Naive thymus-derived CD4-positive, alpha-beta T cell (primary cell): ENCODE results near the gene KLK15. TPM values are rescaled to one million over a fixed set of nuclear protein-coding genes. Genes with fewer than 3 reads are reported as not detected.

ENCODE experiments used
- ATAC-seq: fragments of 150-1000 bp; cut with Tn5 transposase; 2 replicates; pipeline ENCODE4 v1.10.0; 2021; ENCODE audit warnings: mild to moderate bottlenecking, moderate library complexity
- CTCF ChIA-PET: fragments of 350-600 bp; sonication (Branson Sonifier 250); formaldehyde crosslinking; loops from one replicate; lab custom pipeline; 2021; ENCODE audit warnings: antibody characterized with exemption; lab: Charles Lee
- POLR2A ChIA-PET: fragments of 350-600 bp; sonication (Branson Sonifier 250); formaldehyde crosslinking; loops from one replicate; lab custom pipeline; 2021; ENCODE audit warnings: antibody characterized with exemption, inconsistent platforms; lab: Charles Lee
- DNase-seq, 9 donors: peaks; one replicate each; pipeline versions ENCODE4 v3.0.0 to v3.0.0-alpha.2; 2020 to 2022; ENCODE audit warnings: mixed read lengths in 1 of 9
- H3K27ac ChIP-seq: one replicate; pipeline ENCODE4 v1.7.0; 2013; ENCODE audit warnings: mild to moderate bottlenecking, low read depth, low read length, moderate library complexity
- H3K27me3 ChIP-seq, 2 donors: one replicate each; pipeline ENCODE4 v1.7.0; 2013; ENCODE audit warnings: low read length in 2 of 2, mild to moderate bottlenecking in 2 of 2, moderate library complexity in 2 of 2; ENCODE audit not compliant: control insufficient read depth in 2 of 2, insufficient read depth in 2 of 2
- H3K36me3 ChIP-seq, 3 experiments: 1 replicate in 2 of 3; 2 replicates in 1 of 3; pipeline ENCODE4 v1.7.0; 2013; ENCODE audit warnings: low read length in 3 of 3, mild to moderate bottlenecking in 3 of 3, moderate library complexity in 1 of 3; ENCODE audit not compliant: insufficient read depth in 3 of 3, control insufficient read depth in 2 of 3
- H3K4me1 ChIP-seq, 2 donors: one replicate each; pipeline ENCODE4 v1.7.0; 2013; ENCODE audit warnings: low read length in 2 of 2, mild to moderate bottlenecking in 2 of 2, moderate library complexity in 1 of 2; ENCODE audit not compliant: control insufficient read depth in 2 of 2, insufficient read depth in 2 of 2
- H3K4me3 ChIP-seq: 2 replicates; pipeline ENCODE4 v1.7.0; 2013; ENCODE audit warnings: mild to moderate bottlenecking, low read length
- H3K9me3 ChIP-seq, 3 experiments: 1 replicate in 2 of 3; 2 replicates in 1 of 3; pipeline ENCODE4 v1.7.0; 2013; ENCODE audit warnings: low read length in 3 of 3; ENCODE audit not compliant: control insufficient read depth in 2 of 3
- H3K27ac Mint-ChIP-seq, 9 donors: one replicate each; pipeline ENCODE4 v1.8.0; 2020 to 2022; ENCODE audit warnings: mixed read lengths in 9 of 9, mild to moderate bottlenecking in 8 of 9, moderate library complexity in 5 of 9, inconsistent platforms in 2 of 9
- H3K27me3 Mint-ChIP-seq, 5 donors: one replicate each; pipeline ENCODE4 v1.8.0; 2021 to 2022; ENCODE audit warnings: mixed read lengths in 5 of 5, mild to moderate bottlenecking in 1 of 5
- H3K36me3 Mint-ChIP-seq, 5 donors: one replicate each; pipeline ENCODE4 v1.8.0; 2020 to 2022; ENCODE audit warnings: mixed read lengths in 5 of 5, mild to moderate bottlenecking in 3 of 5, inconsistent platforms in 1 of 5
- H3K4me1 Mint-ChIP-seq, 7 donors: one replicate each; pipeline ENCODE4 v1.8.0; 2020 to 2022; ENCODE audit warnings: mixed read lengths in 7 of 7, mild to moderate bottlenecking in 3 of 7, inconsistent platforms in 1 of 7
- H3K4me3 Mint-ChIP-seq, 10 donors: one replicate each; pipeline ENCODE4 v1.8.0; 2020 to 2022; ENCODE audit warnings: mild to moderate bottlenecking in 10 of 10, mixed read lengths in 10 of 10, moderate library complexity in 6 of 10, inconsistent platforms in 2 of 10
- H3K9me3 Mint-ChIP-seq, 11 donors: one replicate each; pipeline ENCODE4 v1.8.0; 2020 to 2022; ENCODE audit warnings: mixed read lengths in 11 of 11, mild to moderate bottlenecking in 4 of 11, inconsistent platforms in 1 of 11, moderate library complexity in 1 of 11
- intact Hi-C, 2 donors: fragments of 100-400 bp; cut with micrococcal nuclease; formaldehyde crosslinking; loops; one replicate each; pipeline ENCODE4 v1.15.1; 2023
- polyA plus RNA-seq, 2 donors: library from polyadenylated mRNA; unstranded; fragments of 300-500 nt; fragmentation: Illumina TruSeq; gene quantifications; one replicate each; pipeline ENCODE4 v1.2.3, GENCODE V29; 2021
- total RNA-seq, 6 experiments: library from RNA in 5 of 6; stranded (reverse) in 5 of 6; gene quantifications; 1 replicate in 5 of 6; 2 replicates in 1 of 6; pipeline ENCODE4 v1.2.3 and lab custom pipeline; 2021 to 2026

The KLK15 gene
- total and polyA plus RNA-seq, 7 experiments from 2014 or later = not detected

GRCh38 chr19:50838239-50838638 is 4.9 kb upstream of the KLK15 start:
- Histone ChIP-seq H3K4me1 (peaks cover 4 to 8% of the 10 kb centered on the region in 2 donors), H3K9me3 (peaks cover 0 to 7% (median 0%) of the 10 kb centered on the region in 3 experiments), H3K4me3 (no peak overlapping the region), H3K27ac (no peak overlapping the region), H3K36me3 (no peaks in the 10 kb centered on the region), H3K27me3 (peaks cover 0 to 3% of the 10 kb centered on the region in 2 donors)
- ATAC-seq (no peak), DNase-seq (no peak)
- intact Hi-C loops = no loop called here
- Mint-ChIP-seq H3K27ac (no peak overlapping the region), H3K27me3 (peaks cover 29 to 45% (median 36%) of the 10 kb centered on the region in 5 donors), H3K4me3 (peak overlapping the region in 3 of 10 donors; percentile 10 to 38 (median 32)), H3K4me1 (peaks cover 5 to 25% (median 11%) of the 10 kb centered on the region in 7 donors), H3K36me3 (peaks cover 0 to 5% (median 0%) of the 10 kb centered on the region in 5 donors), H3K9me3 (peaks cover 1 to 30% (median 10%) of the 10 kb centered on the region in 11 donors)
- CTCF ChIA-PET = no interaction called here
- POLR2A ChIA-PET = no interaction called here

GRCh38 chr19:50837300-50837699 is 3.9 kb upstream of the KLK15 start:
- Mint-ChIP-seq H3K27me3 (peaks cover 29 to 54% (median 39%) of the 10 kb centered on the region in 5 donors), H3K9me3 (peaks cover 0 to 20% (median 5%) of the 10 kb centered on the region in 11 donors), H3K4me3 (peak overlapping the region in 9 of 10 donors; percentile 27 to 92 (median 78)), H3K4me1 (peaks cover 5 to 25% (median 11%) of the 10 kb centered on the region in 7 donors), H3K36me3 (no peaks in the 10 kb centered on the region), H3K27ac (no peak overlapping the region)
- DNase-seq (no peak), ATAC-seq (no peak)
- H3K36me3 ChIP-seq = no peaks in the 10 kb centered on the region
- H3K4me3 ChIP-seq = no peak overlapping the region
- peaks cover 0 to 3% of the 10 kb centered on the region in 2 donors for H3K27me3 ChIP-seq
- intact Hi-C loops = no loop called here
- H3K4me1 ChIP-seq = peaks cover 4 to 8% of the 10 kb centered on the region in 2 donors
- H3K9me3 ChIP-seq = peaks cover 0 to 1% (median 0%) of the 10 kb centered on the region in 3 experiments
- H3K27ac ChIP-seq = no peak overlapping the region
- POLR2A ChIA-PET = interaction anchor here (0.6 kb wide), 1 partner anchor 463 kb away, joined by 3 read pairs; no protein-coding TSS in a partner anchor
- CTCF ChIA-PET = no interaction called here

- peaks cover 5 to 25% (median 11%) of the 10 kb centered on the region in 7 donors for H3K4me1 Mint-ChIP-seq
- Histone ChIP-seq H3K4me3 (no peak overlapping the region), H3K36me3 (no peaks in the 10 kb centered on the region), H3K27ac (no peak overlapping the region), H3K4me1 (peaks cover 4 to 8% of the 10 kb centered on the region in 2 donors), H3K9me3 (no peaks in the 10 kb centered on the region), H3K27me3 (peaks cover 0 to 3% of the 10 kb centered on the region in 2 donors)
- CTCF ChIA-PET = no interaction called here
- ATAC-seq = no peak
- H3K9me3 Mint-ChIP-seq = peaks cover 0 to 14% (median 5%) of the 10 kb centered on the region in 11 donors
- POLR2A ChIA-PET = interaction anchor here (0.6 kb wide), 1 partner anchor 462 kb away, joined by 3 read pairs; no protein-coding TSS in a partner anchor
- peaks cover 29 to 60% (median 45%) of the 10 kb centered on the region in 5 donors for H3K27me3 Mint-ChIP-seq
- no peaks in the 10 kb centered on the region for H3K36me3 Mint-ChIP-seq
- intact Hi-C loops = loop anchor here in 1 of 2 donors (1.0 kb wide), 1 partner anchor 32 kb away; no protein-coding TSS in a partner anchor
- no peak for DNase-seq
- peak overlapping the region in 9 of 10 donors; percentile 78 to 94 (median 87) for H3K4me3 Mint-ChIP-seq
- no peak overlapping the region for H3K27ac Mint-ChIP-seq
These were observed 3.3 kb upstream of the KLK15 start for GRCh38 chr19:50836543-50837195.

- H3K9me3 Mint-ChIP-seq = peaks cover 0 to 7% (median 0%) of the 10 kb centered on the region in 11 donors
- peak overlapping the region; percentile 78 to 94 (median 87) for H3K4me3 Mint-ChIP-seq
- ChIA-PET CTCF (no interaction called here), POLR2A (no interaction called here)
- Histone ChIP-seq H3K4me3 (peak overlapping the region; percentile 51), H3K27ac (no peak overlapping the region), H3K27me3 (peaks cover 0 to 3% of the 10 kb centered on the region in 2 donors), H3K36me3 (no peaks in the 10 kb centered on the region), H3K9me3 (no peaks in the 10 kb centered on the region), H3K4me1 (peaks cover 4 to 8% of the 10 kb centered on the region in 2 donors)
- intact Hi-C loops = loop anchor here in 1 of 2 donors (1.0 kb wide), 1 partner anchor 32 kb away; no protein-coding TSS in a partner anchor
- DNase-seq = peak; percentile 18 to 90 (median 43)
- peak; percentile 86 for ATAC-seq
- peaks cover 5 to 25% (median 11%) of the 10 kb centered on the region in 7 donors for H3K4me1 Mint-ChIP-seq
- H3K36me3 Mint-ChIP-seq = no peaks in the 10 kb centered on the region
- peaks cover 30 to 61% (median 45%) of the 10 kb centered on the region in 5 donors for H3K27me3 Mint-ChIP-seq
- no peak overlapping the region for H3K27ac Mint-ChIP-seq
These were observed 2.6 kb upstream of the KLK15 start for GRCh38 chr19:50835785-50836542.

GRCh38 chr19:50835103-50835784 is 1.9 kb upstream of the KLK15 start:
- Mint-ChIP-seq H3K36me3 (no peaks in the 10 kb centered on the region), H3K4me3 (peak overlapping the region; percentile 68 to 94 (median 82)), H3K9me3 (peaks cover 0 to 2% (median 0%) of the 10 kb centered on the region in 11 donors), H3K27ac (no peak overlapping the region), H3K4me1 (peaks cover 5 to 25% (median 11%) of the 10 kb centered on the region in 7 donors), H3K27me3 (peaks cover 31 to 61% (median 45%) of the 10 kb centered on the region in 5 donors)
- intact Hi-C loops = no loop called here
- ChIA-PET POLR2A (no interaction called here), CTCF (no interaction called here)
- ATAC-seq (no peak), DNase-seq (no peak)
- no peaks in the 10 kb centered on the region for H3K9me3 ChIP-seq
- H3K27ac ChIP-seq = no peak overlapping the region
- H3K4me1 ChIP-seq = peaks cover 4 to 8% of the 10 kb centered on the region in 2 donors
- H3K4me3 ChIP-seq = peak overlapping the region; percentile 51
- H3K27me3 ChIP-seq = peaks cover 0 to 7% of the 10 kb centered on the region in 2 donors
- H3K36me3 ChIP-seq = no peaks in the 10 kb centered on the region

GRCh38 chr19:50833802-50834167 is 411 bp upstream of the KLK15 start:
- H3K4me3 ChIP-seq = no peak overlapping the region
- H3K9me3 ChIP-seq = no peaks in the 10 kb centered on the region
- DNase-seq (no peak), ATAC-seq (no peak)
- Mint-ChIP-seq H3K27me3 (peaks cover 31 to 62% (median 45%) of the 10 kb centered on the region in 5 donors), H3K4me1 (peaks cover 5 to 25% (median 11%) of the 10 kb centered on the region in 7 donors), H3K4me3 (peak overlapping the region in 1 of 10 donors; percentile 10), H3K27ac (no peak overlapping the region), H3K9me3 (peaks cover 0 to 2% (median 0%) of the 10 kb centered on the region in 11 donors), H3K36me3 (no peaks in the 10 kb centered on the region)
- H3K27me3 ChIP-seq = peaks cover 0 to 7% of the 10 kb centered on the region in 2 donors
- H3K27ac ChIP-seq = no peak overlapping the region
- H3K36me3 ChIP-seq = no peaks in the 10 kb centered on the region
- POLR2A ChIA-PET = no interaction called here
- CTCF ChIA-PET = no interaction called here
- intact Hi-C loops = no loop called here
- H3K4me1 ChIP-seq = peaks cover 4 to 8% of the 10 kb centered on the region in 2 donors
